ENCODE results near the gene GPX3. TPM values are rescaled to one million over a fixed set of nuclear protein-coding genes. Genes with fewer than 3 reads are reported as not detected.

GPX3 gene
- total and polyA plus RNA-seq, 2 of the 13 experiments (the other 11 are each of a cell fraction or from before 2014, with no cell fraction given) = 33.8 to 1,892 TPM

DNA sequence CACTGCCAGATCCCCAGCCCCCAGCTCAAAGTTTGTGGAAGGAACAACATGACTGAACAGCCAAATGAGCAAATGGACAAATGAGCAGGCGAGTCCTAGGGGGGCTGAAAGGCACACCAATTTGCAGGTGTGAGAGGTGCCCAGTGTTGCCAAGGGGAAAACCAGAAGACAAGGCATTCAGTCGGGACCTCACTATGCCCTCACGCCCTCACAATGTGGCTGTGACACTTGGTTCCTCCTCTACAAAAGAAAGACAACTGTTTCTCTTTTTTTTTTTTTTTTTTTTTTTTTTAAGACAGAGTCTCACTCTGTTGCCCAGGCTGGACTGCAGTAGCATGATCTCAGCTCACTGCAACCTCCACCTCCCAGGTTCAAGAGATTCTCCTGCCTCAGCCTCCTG is 32.4 kb downstream of the GPX3 start:
- intact Hi-C loops (cut with micrococcal nuclease; ENCODE audit: unreplicated experiment) = loop anchor here (5.0 kb wide), 1 partner anchor 34 kb away; no protein-coding TSS in a partner anchor
- no peak overlapping the region for H3K9ac ChIP-seq (ENCODE audit: insufficient read depth, low read depth, low read length)
- H3K4me3 ChIP-seq (replicated peaks in 1 of 3; ENCODE audit: insufficient read depth in 1 of 3, low read depth in 2 of 3, low read length in 3 of 3) = no peak overlapping the region
- BruUV-seq (replicated peaks) = no TSS peak
- DNase-seq (ENCODE audit: low spot score) (no peak), ATAC-seq (no peak), FAIRE-seq (no peak)
- H3K27ac ChIP-seq (ENCODE audit: extremely low read length, insufficient read depth, low read length) = no peak overlapping the region
- H3K9me3 ChIP-seq (ENCODE audit: low read length) = no peaks in the 10 kb centered on the region
- no peak overlapping the region for H2AFZ ChIP-seq (ENCODE audit: low read length)
- no peak for TF ChIP-seq ZNF30 (CRISPR knock-in tag; IDR thresholded peaks at IDR 0.05)
- no peak for TF ChIP-seq ZNF75D (CRISPR knock-in tag; IDR thresholded peaks at IDR 0.05; ENCODE audit: borderline replicate concordance)
- no peak for TF ChIP-seq ZNF432 (CRISPR knock-in tag; IDR thresholded peaks at IDR 0.05; ENCODE audit: borderline replicate concordance)
- TF ChIP-seq ZFP37 (CRISPR knock-in tag; IDR thresholded peaks at IDR 0.05; ENCODE audit: borderline replicate concordance) = no peak
- TF ChIP-seq MXD4 (CRISPR knock-in tag; IDR thresholded peaks at IDR 0.05) = no peak
- TF ChIP-seq ZSCAN12 (CRISPR knock-in tag; IDR thresholded peaks at IDR 0.05) = no peak
- TF ChIP-seq, protein P1, sequence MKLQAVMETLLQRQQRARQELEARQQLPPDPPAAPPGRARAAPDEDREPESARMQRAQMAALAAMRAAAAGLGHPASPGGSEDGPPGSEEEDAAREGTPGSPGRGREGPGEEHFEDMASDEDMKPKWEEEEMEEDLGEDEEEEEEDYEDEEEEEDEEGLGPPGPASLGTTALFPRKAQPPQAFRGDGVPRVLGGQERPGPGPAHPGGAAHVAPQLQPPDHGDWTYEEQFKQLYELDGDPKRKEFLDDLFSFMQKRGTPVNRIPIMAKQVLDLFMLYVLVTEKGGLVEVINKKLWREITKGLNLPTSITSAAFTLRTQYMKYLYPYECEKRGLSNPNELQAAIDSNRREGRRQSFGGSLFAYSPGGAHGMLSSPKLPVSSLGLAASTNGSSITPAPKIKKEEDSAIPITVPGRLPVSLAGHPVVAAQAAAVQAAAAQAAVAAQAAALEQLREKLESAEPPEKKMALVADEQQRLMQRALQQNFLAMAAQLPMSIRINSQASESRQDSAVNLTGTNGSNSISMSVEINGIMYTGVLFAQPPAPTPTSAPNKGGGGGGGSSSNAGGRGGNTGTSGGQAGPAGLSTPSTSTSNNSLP (IDR thresholded peaks at IDR 0.05; ENCODE audit: low read depth, low read length) = no peak
- TF ChIP-seq SMAD1 (CRISPR knock-in tag; IDR thresholded peaks at IDR 0.05; ENCODE audit: borderline replicate concordance, low read depth) = no peak
- no peak for TF ChIP-seq ZNF552 (CRISPR knock-in tag; IDR thresholded peaks at IDR 0.05; ENCODE audit: borderline replicate concordance)
- no peak for TF ChIP-seq TRAFD1 (CRISPR knock-in tag; IDR thresholded peaks at IDR 0.05; ENCODE audit: borderline replicate concordance)
- TF ChIP-seq, protein P2, sequence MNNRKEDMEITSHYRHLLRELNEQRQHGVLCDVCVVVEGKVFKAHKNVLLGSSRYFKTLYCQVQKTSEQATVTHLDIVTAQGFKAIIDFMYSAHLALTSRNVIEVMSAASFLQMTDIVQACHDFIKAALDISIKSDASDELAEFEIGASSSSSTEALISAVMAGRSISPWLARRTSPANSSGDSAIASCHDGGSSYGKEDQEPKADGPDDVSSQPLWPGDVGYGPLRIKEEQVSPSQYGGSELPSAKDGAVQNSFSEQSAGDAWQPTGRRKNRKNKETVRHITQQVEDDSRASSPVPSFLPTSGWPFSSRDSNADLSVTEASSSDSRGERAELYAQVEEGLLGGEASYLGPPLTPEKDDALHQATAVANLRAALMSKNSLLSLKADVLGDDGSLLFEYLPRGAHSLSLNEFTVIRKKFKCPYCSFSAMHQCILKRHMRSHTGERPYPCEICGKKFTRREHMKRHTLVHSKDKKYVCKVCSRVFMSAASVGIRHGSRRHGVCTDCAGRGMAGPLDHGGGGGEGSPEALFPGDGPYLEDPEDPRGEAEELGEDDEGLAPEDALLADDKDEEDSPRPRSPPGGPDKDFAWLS (CRISPR knock-in tag; IDR thresholded peaks at IDR 0.05; ENCODE audit: borderline replicate concordance) = no peak
- no peak for TF ChIP-seq ZNF543 (CRISPR knock-in tag; IDR thresholded peaks at IDR 0.05)
- TF ChIP-seq, protein P3, sequence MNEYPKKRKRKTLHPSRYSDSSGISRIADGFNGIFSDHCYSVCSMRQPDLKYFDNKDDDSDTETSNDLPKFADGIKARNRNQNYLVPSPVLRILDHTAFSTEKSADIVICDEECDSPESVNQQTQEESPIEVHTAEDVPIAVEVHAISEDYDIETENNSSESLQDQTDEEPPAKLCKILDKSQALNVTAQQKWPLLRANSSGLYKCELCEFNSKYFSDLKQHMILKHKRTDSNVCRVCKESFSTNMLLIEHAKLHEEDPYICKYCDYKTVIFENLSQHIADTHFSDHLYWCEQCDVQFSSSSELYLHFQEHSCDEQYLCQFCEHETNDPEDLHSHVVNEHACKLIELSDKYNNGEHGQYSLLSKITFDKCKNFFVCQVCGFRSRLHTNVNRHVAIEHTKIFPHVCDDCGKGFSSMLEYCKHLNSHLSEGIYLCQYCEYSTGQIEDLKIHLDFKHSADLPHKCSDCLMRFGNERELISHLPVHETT (CRISPR knock-in tag; conservative IDR thresholded peaks at IDR 0.05) = no peak
- TF ChIP-seq BRD4 (CRISPR knock-in tag; IDR thresholded peaks at IDR 0.05) = no peak
- TF ChIP-seq ZFP82 (CRISPR knock-in tag; IDR thresholded peaks at IDR 0.05; ENCODE audit: borderline replicate concordance) = no peak
- no peak for TF ChIP-seq ELF4 (CRISPR knock-in tag; IDR thresholded peaks at IDR 0.05; ENCODE audit: borderline replicate concordance)
- H3K36me3 ChIP-seq (replicated peaks in 1 of 2; ENCODE audit: control insufficient read depth in 1 of 2, insufficient read depth in 2 of 2, low read length in 2 of 2) = peaks cover 47 to 73% of the 10 kb centered on the region in 2 experiments
- 100% methylated on average over 3 of the region's 3 CpGs for WGBS (ENCODE audit: low lambda C conversion rate)
- H3K27me3 ChIP-seq (ENCODE audit: control insufficient read depth in 1 of 2, insufficient read depth in 2 of 2, low read length in 2 of 2) = no peaks in the 10 kb centered on the region
- peaks cover 7% of the 10 kb centered on the region; the same call in 1 of the 2 replicates for H4K20me1 ChIP-seq (ENCODE audit: insufficient read depth, low read length)
- ChIA-PET CTCF (ENCODE audit: low intra/inter-chr PET ratio, low total read pairs) (interaction anchor here (3.1 kb wide), 1 partner anchor 62 kb away, joined by 62 read pairs; no protein-coding TSS in a partner anchor), POLR2A (no interaction called here)
- H3K79me2 ChIP-seq (ENCODE audit: insufficient read depth, low read length) = no peaks in the 10 kb centered on the region
- in situ Hi-C loops (cut with HindIII; ENCODE audit: extremely low pct_ligation_motif_present, low pct_unique_long_range_greater_than_20kb) = loop anchor here (5.0 kb wide), 1 partner anchor 64 kb away; no protein-coding TSS in a partner anchor
- no peaks in the 10 kb centered on the region for H3K4me1 ChIP-seq (ENCODE audit: insufficient read depth, low read length)
- H3K4me2 ChIP-seq (ENCODE audit: low read depth, low read length) = no peak overlapping the region
